T-helper 2 cell treated with Interferon-gamma antibody and Interleukin-4, amounts not matched to agents 5 μg/mL and 100 μg/mL, for 36 hours (primary cell): Measurements from ENCODE around the gene TSPAN2.

ENCODE experiments used
- DNase-seq: peaks from one replicate; pipeline ENCODE4 v3.0.0; 2021; ENCODE audit warnings: low spot score
- H3K27ac Mint-ChIP-seq: one replicate; pipeline ENCODE4 v1.8.0; 2021; ENCODE audit warnings: mild to moderate bottlenecking, mixed read lengths
- H3K27me3 Mint-ChIP-seq: one replicate; pipeline ENCODE4 v1.8.0; 2021; ENCODE audit warnings: low read depth, mixed read lengths
- H3K36me3 Mint-ChIP-seq: one replicate; pipeline ENCODE4 v1.8.0; 2021; ENCODE audit warnings: low read depth, mixed read lengths
- H3K4me1 Mint-ChIP-seq: one replicate; pipeline ENCODE4 v1.8.0; 2021; ENCODE audit warnings: low read depth, mixed read lengths
- H3K4me3 Mint-ChIP-seq: one replicate; pipeline ENCODE4 v1.8.0; 2022; ENCODE audit warnings: mild to moderate bottlenecking, moderate library complexity, mixed read lengths
- H3K9me3 Mint-ChIP-seq: one replicate; pipeline ENCODE4 v1.8.0; 2021; ENCODE audit warnings: mixed read lengths

Gene TSPAN2

DNA sequence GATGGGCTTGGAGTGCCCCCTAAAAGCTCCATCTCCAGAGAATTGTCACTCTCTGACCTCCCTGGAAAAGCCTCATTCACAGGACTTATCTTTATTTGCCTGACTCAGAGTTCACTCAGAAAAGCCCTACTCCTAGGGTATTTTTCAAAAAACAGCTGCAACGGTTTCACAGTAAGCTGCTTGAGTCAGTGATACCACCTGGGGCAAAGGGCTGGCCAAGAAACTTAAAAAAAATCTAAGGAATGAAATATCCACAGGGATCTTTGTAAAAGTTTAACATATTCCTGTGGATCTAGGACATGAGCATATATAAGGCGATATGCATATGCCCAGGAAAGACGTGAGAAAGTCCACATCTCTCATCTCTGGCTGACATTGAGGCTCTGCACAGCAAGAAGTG, 33.8 kb upstream of the TSPAN2 start:
- Mint-ChIP-seq H3K4me3 (no peak overlapping the region), H3K36me3 (no peaks in the 10 kb centered on the region), H3K9me3 (peaks cover 12% of the 10 kb centered on the region)

DNA sequence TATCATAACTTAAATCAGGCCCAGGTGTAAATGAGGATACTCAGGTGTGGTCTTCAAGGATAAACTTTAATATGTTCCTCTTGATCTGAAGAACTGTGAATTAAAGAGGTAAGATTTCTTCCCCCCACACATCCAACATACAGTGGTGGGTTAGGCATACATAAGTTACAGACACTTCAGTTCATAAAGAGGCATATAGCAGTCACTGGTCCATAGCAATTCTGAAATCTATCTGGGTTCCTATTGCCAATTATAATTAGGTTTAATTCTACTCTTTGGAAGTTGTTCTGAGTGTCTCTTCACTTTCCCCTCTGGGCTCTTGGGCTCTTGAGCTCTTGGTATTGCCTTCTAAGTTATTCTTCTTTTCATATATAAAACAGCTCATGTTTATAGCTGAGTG, 32.5 kb upstream of the TSPAN2 start:
- Mint-ChIP-seq H3K4me3 (no peak overlapping the region), H3K27ac (no peak overlapping the region), H3K27me3 (peaks cover 20% of the 10 kb centered on the region), H3K9me3 (peaks cover 12% of the 10 kb centered on the region), H3K4me1 (no peaks in the 10 kb centered on the region), H3K36me3 (no peaks in the 10 kb centered on the region)
- no peak for DNase-seq

More for the DNA sequence above, 33.8 kb upstream of the TSPAN2 start:
- DNase-seq, result no peak
- Mint-ChIP-seq H3K27me3 (peaks cover 20% of the 10 kb centered on the region), H3K4me1 (no peaks in the 10 kb centered on the region), H3K27ac (no peak overlapping the region)

DNA sequence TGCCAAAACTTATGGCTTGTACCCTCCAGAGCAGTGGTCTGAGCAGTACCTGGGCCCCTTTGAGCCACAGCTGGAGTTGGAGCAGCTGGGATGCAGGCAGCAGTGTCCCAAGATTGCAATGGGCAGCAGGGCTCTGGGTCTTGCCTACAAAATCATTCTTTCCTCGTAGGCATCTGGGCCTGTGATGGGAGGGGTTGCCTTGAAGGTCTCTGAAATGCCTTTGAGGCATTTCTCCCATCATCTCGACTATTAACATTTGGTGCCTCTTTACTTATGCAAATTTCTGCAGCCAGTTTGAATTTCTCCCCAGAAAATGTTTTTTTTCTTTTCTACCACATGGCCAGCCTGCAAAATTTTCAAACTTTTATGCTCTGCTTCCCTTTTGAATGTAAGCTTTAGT, 31.0 kb upstream of the TSPAN2 start:
- DNase-seq, result no peak
- Mint-ChIP-seq H3K27ac (no peak overlapping the region), H3K4me3 (no peak overlapping the region), H3K27me3 (peaks cover 18% of the 10 kb centered on the region), H3K9me3 (peaks cover 12% of the 10 kb centered on the region), H3K36me3 (no peaks in the 10 kb centered on the region), H3K4me1 (no peaks in the 10 kb centered on the region)

DNA sequence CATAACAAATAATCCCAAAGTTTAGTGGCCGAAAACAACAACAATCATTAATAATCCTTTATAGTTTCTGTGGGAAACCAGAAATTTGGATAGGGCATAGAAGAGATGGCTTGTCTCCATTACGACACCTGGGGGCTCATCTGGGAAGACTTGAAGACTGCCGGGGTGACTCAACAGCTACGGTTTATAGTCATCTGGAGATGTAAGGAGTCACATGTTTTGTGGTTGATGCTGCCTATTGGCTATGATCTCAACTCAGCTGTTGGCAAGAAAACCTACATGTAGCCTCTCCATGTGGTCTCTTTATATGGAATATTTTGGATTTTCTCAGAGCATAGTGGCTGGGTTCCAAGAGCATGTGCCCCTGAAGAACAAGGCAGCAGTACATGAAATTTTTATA, 29.3 kb upstream of the TSPAN2 start:
- no peak overlapping the region for H3K4me3 Mint-ChIP-seq
- DNase-seq, result no peak
- no peaks in the 10 kb centered on the region for H3K36me3 Mint-ChIP-seq
- H3K4me1 Mint-ChIP-seq, result no peaks in the 10 kb centered on the region
- H3K9me3 Mint-ChIP-seq, result peaks cover 7% of the 10 kb centered on the region
- H3K27ac Mint-ChIP-seq, result no peak overlapping the region
- H3K27me3 Mint-ChIP-seq, result peaks cover 12% of the 10 kb centered on the region

DNA sequence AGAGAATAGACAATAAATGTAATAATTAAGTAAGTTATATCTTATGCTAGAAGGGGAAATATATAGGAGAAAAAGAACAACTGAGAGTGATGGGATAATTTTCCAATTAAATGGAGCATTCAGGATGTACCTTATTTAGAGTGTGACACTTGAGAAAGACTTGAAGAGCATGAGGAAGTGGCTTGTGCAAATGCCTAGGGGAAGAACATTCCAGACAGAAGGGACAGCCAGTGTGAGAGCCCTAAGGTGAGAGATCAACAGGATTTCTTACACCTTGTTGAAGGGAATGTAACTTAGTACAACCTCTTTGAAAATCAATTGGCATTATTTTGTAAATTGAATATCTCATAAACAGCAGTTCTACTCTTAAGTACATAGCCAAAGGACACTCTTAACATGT, 28.8 kb upstream of the TSPAN2 start:
- no peak for DNase-seq
- Mint-ChIP-seq H3K4me3 (no peak overlapping the region), H3K9me3 (peaks cover 7% of the 10 kb centered on the region), H3K27ac (no peak overlapping the region), H3K36me3 (no peaks in the 10 kb centered on the region), H3K4me1 (no peaks in the 10 kb centered on the region), H3K27me3 (peaks cover 8% of the 10 kb centered on the region)

DNA sequence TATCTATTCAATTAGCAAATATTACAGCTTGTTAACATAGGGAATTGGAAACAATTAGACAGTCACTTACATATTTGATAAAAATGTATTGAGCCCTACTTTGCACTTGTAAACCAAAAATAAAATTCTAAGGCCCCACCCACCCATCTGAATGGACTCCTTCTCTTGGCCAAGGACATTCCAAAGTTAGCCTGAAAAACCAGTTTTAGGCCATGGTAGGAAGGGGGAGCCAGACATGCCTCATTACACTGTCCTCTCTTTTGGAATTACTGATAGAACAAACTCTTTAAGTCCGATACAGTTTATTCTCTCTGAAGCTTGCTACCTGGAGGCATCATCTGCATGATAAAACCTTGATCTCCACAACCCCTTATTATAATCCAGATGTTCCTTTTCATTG, 28.0 kb upstream of the TSPAN2 start:
- no peak for DNase-seq
- Mint-ChIP-seq H3K9me3 (peaks cover 7% of the 10 kb centered on the region), H3K4me3 (no peak overlapping the region), H3K36me3 (no peaks in the 10 kb centered on the region), H3K27me3 (peaks cover 6% of the 10 kb centered on the region), H3K27ac (no peak overlapping the region), H3K4me1 (peaks cover 2% of the 10 kb centered on the region)

DNA sequence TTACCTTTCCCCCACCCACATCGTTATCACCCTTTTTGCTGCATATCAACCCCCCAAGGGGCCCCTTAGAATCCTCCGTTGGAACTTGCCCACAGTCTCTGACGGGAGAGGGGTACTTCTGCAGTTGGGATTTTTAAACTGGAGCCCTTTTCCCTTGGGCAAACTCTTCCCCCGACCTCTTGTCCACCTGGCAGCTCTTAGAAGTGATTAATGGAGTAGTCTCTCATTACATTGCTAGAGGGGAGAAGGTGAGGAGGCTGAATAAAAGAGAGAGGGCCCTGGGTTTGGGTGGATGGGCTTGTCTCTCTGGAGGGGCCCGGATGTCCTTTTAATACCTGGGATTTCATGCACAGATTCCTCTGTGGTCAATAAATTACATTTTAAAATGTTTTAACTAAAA, 27.2 kb upstream of the TSPAN2 start:
- Mint-ChIP-seq H3K27ac (no peak overlapping the region), H3K4me3 (no peak overlapping the region), H3K9me3 (peaks cover 7% of the 10 kb centered on the region), H3K36me3 (no peaks in the 10 kb centered on the region), H3K27me3 (peaks cover 3% of the 10 kb centered on the region), H3K4me1 (peaks cover 2% of the 10 kb centered on the region)
- DNase-seq, result no peak

DNA sequence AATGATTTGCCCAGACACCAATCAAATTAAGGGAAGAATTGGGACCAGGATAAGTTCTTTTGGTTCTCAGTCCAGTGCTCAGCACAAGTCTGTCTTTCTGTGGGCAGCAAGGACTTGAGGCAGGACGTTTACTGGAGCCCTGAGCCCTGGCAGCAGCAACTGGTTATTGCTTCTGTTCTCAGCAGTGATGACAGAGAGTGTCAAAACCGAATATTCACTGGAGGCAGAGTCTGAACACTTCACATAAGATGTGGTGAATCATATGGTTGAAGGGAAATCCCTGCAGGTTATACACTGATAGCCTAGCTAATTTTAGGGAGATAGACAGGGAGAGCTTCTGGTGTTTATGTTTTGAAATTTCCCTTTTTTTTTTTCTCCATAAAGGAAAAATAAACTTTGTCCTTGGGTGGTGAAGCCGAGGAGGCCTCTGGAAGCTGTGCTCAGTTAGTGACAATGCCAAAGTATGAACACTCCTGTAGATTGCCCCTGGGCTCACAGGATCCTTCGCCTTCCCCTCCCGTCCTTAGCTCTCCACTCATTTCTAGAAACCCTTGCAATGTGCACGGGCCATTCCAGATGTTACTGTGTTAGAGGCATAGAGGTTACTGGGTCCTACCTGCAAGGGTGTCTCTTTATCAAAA, 26.3 kb upstream of the TSPAN2 start:
- Mint-ChIP-seq H3K36me3 (no peaks in the 10 kb centered on the region), H3K27ac (no peak overlapping the region), H3K4me3 (no peak overlapping the region), H3K9me3 (peaks cover 2% of the 10 kb centered on the region), H3K27me3 (peaks cover 3% of the 10 kb centered on the region), H3K4me1 (peaks cover 2% of the 10 kb centered on the region)
- DNase-seq, result no peak

DNA sequence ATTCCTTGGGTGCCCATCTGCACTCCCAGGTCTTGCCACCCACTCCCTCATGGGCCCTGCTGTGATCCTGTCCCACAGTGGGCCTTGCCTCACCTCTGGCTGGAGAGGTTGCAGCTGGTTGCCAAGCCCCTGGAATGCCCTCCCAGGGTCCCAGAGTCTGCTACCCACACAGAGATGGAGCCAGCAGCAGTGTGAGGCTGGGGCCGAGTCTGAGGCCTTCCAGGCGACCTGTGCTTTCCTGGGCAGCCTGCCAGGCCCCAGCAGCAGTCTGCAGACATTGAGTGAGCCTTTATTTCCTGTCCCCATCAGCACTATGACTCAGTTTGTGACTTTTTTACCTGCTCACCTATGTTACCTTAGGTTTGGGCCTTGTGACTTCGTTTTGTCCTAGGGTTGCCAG, 25.0 kb upstream of the TSPAN2 start:
- Mint-ChIP-seq H3K9me3 (no peaks in the 10 kb centered on the region), H3K27me3 (peaks cover 3% of the 10 kb centered on the region), H3K36me3 (no peaks in the 10 kb centered on the region), H3K4me1 (peaks cover 2% of the 10 kb centered on the region), H3K27ac (no peak overlapping the region), H3K4me3 (no peak overlapping the region)
- no peak for DNase-seq

DNA sequence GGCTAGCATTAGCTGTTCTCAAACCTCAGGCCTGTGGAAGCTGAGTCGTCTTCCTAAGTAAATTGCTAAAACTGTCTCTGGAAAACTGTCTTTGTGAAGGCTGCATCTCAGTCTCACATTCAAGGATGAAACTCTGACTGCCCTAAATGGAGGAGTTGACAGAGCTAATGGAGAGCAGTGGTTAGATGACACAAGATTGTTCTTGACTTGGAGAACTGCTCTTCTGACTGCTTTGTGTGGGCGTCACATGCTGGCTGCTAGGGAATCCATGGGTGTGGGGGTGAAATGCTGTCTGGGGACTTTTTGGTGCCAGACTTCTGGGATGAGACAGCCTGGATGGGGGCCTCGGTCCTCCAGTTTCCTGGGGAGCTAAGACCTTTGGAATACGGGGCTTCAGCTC, 24.5 kb upstream of the TSPAN2 start:
- Mint-ChIP-seq H3K27me3 (peaks cover 3% of the 10 kb centered on the region), H3K9me3 (no peaks in the 10 kb centered on the region), H3K4me1 (peaks cover 2% of the 10 kb centered on the region), H3K27ac (no peak overlapping the region), H3K4me3 (no peak overlapping the region), H3K36me3 (no peaks in the 10 kb centered on the region)
- DNase-seq, result no peak

DNA sequence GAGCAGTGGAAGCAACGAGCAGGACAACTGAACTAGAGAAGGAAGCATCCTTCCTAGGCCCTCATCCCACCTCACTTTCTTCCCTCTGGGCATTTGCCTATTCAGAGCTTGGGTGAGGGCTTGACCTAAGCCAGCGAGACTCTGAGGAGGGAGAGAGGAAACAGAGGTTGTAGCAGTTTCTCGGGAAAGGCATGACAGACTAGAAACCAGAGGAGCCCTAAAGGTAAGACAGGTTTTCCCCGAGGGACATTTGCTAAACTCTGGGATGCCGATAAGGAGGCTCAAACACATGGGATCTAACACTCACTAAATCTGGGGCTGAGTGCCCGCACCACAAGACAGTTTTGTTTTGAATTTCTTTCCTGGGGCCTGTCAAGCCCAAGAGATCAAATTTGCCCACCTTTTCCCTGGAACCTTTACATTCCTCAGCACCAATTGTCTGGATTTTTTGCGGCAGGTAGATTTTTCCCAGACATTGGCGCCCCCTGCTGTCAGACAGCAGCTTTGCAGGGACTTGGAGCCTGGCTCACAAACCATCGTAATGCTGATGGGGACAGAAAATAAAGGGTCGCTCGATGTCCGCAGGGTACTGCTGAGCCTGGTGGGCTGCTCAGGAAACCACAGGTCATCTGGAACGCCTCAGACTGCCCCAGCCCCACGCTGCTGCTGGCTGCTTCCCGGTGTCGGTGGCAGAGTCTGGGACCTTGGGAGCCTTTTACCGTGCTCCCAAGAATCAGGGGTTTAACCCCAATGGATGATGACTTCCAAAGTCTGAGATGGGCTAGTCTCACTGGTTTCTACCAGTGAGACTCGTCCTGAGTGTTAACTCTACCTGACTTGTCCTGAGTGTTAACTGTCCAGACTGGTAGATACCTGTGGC, 23.4 kb upstream of the TSPAN2 start:
- H3K4me1 Mint-ChIP-seq, result peaks cover 5% of the 10 kb centered on the region
- DNase-seq, result peak; percentile 11
- H3K27ac Mint-ChIP-seq, result no peak overlapping the region
- no peaks in the 10 kb centered on the region for H3K36me3 Mint-ChIP-seq
- H3K4me3 Mint-ChIP-seq, result no peak overlapping the region
- peaks cover 3% of the 10 kb centered on the region for H3K27me3 Mint-ChIP-seq
- no peaks in the 10 kb centered on the region for H3K9me3 Mint-ChIP-seq

DNA sequence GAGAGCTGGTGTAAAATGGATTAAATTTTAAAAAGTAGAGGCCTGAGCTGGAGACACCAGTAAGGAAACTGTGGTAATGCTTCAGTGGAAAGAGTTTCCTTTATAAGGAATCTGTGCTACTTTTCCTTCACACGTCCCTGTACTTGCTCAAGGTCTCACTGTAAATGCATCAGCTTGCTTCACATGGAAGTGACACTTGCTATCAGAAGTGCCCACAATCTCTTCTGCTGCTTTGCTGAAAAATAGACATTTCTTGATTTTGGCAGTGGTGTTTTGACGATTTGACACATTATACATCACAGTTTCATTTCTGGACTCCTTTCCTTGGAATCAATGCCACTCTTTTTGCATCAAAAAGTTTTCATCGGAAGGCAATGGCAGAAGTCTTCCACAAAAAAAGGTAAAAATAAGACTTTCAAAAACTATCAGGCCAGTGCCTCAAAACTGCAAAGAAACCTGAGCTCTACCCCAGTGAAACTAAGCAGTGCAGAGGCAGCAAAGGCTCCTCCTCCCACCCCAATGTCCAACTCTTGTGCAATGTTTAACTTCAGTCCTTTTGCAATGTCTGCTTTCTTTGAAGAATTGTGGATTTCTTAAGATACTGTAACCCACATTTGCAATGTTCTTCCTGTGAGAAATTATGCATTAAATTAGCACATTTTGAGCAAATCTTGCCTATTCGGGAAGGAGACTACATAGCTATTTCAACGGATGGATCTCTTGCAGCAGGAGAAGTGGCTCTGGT, 18.4 kb upstream of the TSPAN2 start:
- Mint-ChIP-seq H3K27me3 (peaks cover 10% of the 10 kb centered on the region), H3K4me1 (peaks cover 5% of the 10 kb centered on the region), H3K36me3 (no peaks in the 10 kb centered on the region), H3K9me3 (no peaks in the 10 kb centered on the region), H3K4me3 (no peak overlapping the region), H3K27ac (no peak overlapping the region)
- no peak for DNase-seq

DNA sequence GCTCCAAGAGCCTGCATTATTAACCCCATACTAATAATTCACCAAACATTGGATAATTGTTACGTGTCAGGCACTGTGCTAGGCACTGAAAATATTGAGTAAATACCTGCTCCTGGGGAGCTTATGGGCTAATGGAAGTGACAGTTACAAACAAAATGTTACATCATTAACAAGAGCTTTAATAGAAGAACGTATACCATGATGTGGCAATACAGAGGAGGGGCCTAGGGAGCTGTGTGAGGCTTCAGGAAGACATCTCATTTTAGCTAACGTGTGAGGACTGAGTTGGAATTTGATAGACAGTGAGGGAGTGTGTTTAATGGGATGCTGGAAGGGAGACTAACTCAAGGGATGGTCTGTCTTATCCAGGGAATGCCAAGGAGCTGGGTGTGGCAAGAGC, 16.5 kb upstream of the TSPAN2 start:
- H3K36me3 Mint-ChIP-seq, result no peaks in the 10 kb centered on the region
- H3K27me3 Mint-ChIP-seq, result peaks cover 14% of the 10 kb centered on the region
- no peak overlapping the region for H3K27ac Mint-ChIP-seq
- DNase-seq, result no peak
- peaks cover 3% of the 10 kb centered on the region for H3K4me1 Mint-ChIP-seq
- H3K9me3 Mint-ChIP-seq, result no peaks in the 10 kb centered on the region
- H3K4me3 Mint-ChIP-seq, result no peak overlapping the region

DNA sequence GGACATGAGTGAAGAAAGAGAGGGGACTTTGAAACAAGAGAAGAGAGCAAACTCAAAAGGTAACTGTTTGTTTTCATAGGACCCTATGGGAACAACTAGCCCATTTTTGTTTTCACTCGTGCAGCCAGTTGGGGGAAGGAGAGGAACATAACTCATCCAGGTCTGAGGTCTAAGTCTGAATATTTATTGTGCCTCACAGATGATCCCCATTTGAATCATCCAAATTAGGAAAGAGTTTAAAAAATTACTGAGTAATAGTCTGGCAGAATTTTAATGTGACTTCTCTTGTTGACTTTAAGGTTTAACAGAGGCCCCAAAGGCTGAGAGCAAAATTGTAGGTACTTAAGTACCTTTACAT, 10.4 kb upstream of the TSPAN2 start:
- Mint-ChIP-seq H3K4me3 (peak overlapping the region; percentile 95), H3K4me1 (peaks cover 31% of the 10 kb centered on the region), H3K27ac (peak overlapping the region; percentile 100), H3K36me3 (no peaks in the 10 kb centered on the region), H3K9me3 (no peaks in the 10 kb centered on the region), H3K27me3 (peaks cover 31% of the 10 kb centered on the region)
- DNase-seq, result no peak
